ENCODE data around the gene SHANK1. TPM values are rescaled to one million over a fixed set of nuclear protein-coding genes. Genes with fewer than 3 reads are reported as not detected.

The SHANK1 gene
- total RNA-seq, 1 experiment from 2014 or later, result 16.4 TPM

DNA sequence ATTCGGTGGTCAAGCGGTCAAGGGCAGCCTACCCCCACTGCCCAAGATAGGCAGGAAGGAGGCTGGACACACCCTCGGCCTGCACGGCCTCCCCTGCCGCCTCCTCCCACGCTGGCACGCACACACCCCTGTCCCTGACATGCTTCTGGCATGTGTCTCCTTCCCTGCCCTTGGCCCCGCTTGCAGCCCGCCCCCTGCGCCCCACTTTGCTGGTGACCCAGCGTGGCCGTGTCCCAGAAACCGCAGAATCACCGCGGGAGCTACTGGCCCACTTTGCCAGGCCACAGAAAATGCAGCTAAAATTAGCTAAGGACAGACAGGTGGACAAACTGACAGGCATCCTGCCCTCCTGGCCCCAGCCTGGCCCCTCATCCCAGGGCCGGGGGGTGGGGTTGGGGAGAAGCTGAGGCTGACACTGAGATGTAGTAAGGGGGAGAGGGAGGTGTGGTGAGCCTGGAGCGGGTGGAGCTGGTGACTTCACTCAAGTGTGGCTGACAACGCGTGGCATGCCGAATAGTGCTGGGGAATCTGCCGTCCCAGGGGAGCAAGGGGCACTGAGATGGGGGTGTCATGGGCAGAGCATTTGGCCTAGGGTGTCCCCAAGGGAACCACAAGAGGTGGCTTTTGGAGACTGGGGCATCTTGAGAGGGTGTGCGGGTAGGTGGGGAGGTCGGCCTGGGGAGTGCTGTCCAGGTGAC, 2.4 kb downstream of the SHANK1 start:
- DNase-seq (ENCODE audit: low spot score), result peak; percentile 13
- in situ Hi-C loops (cut with HindIII; ENCODE audit: low sequenced_read_pairs), result no loop called here

DNA sequence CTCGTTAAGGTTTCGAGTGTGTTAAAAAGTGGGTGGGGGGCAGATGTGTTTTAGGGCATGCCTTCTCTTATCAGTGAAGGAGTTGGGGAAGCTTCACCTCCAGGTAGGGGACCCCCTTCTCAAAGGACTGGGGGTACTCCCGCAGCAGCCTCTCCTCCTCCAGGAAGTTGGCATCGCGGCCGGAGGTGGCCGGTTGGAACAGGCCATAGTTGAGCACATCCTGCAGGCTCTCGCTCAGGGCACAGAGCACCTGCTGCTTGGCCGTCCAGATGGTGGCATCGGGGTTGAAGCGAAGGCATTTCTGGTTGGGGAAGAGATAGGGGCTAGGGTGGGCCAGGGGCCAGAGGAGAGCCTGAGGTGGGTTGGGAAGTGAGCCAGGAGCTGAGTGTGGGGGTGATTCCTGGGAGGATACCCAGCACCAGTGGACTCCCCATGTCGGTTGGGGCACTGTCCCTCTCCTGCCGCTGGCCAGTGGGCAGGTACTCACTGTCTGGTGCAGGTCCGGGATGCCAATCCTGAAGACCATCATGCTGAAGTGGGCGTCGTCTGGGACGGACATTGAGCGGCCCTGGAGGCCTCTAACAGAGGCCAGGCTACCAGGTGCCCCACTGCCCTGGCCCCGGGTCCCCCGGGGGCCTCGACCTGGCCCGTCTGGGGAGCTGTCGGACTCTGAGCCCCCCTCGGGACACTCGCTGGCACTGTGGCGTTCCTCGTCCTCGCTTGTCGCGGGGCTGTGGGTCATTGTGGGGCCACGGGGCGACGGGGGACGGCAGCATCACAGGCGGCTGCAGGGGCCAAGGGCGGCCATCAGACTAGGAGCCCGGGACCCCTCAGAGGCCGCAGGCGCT, 3.2 kb downstream of the SHANK1 start:
- in situ Hi-C loops (cut with HindIII; ENCODE audit: low sequenced_read_pairs), result no loop called here
- DNase-seq (ENCODE audit: low spot score), result no peak

DNA sequence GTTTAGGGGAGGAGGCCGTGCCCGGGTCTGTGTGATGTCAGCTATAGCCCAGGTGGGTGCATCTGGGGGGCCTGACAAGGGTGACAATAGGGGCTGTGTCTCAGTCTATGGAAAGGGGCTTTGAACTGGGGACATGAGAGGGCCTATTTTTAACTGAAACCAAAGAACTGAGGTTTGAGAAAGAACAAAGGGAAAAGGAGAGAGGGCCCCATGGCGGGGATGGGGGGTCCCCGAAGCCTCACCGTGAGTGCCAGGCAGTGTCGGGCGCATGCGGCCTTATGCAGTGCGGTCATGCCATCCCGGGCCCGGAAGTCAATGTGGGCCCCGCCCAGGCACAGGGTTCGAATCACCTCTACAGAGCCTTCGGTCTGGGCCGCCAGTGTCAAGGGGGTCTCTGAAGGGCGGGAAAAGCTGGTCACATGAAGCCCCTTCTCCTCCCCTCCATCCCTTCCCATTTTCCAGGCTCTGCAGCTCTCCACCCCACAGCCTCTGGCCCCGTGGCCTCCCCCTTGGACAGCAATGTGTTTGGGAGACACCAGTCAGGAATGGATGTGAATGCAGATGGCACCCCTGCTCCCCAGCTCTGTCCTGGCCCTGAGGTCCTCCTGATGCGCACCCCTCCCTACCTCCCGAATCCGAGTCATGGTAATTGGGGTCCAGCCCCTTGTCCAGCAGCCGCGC, 5.9 kb downstream of the SHANK1 start:
- no peak for DNase-seq (ENCODE audit: low spot score)
- in situ Hi-C loops (cut with HindIII; ENCODE audit: low sequenced_read_pairs), result no loop called here

DNA sequence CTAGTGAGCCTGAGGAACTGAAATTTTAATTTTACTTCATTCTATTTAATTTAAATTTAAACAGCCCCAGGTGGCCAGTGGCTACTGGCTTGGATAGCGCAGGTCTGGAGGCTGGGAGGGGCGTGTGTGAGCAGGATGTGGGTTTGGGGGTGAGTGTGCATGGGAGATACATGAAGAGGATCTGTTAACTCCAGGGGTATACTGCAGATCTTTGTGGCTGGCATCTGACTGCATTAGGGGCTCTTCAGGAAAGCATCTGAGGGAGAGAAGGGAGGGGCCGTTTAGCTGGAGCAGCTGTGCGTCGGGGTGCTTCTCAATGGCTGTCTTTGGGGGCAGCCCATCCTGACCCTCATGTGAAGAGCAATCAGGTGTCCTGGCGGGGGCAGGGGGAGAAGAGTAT, 6.8 kb downstream of the SHANK1 start:
- DNase-seq (ENCODE audit: low spot score), result no peak
- in situ Hi-C loops (cut with HindIII; ENCODE audit: low sequenced_read_pairs), result no loop called here

DNA sequence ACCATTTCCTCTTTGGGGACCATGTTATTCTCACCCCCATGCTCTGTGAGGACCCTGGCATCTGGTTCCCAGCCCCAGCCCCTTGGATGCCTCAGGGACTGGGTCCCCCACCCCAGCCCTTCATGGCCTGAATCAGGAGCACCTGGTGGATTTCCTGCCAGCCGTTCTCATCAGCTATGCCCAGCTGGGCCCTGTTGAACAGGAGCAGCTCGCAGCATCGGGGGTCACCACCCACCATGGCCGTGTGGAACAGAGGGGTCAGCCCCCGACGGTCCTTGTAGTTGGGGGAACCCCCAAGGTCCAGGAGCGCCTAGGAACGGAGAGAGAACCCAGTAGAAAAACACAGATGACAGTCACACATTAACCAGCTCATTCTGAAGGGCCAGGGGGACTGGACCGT, 7.8 kb downstream of the SHANK1 start:
- in situ Hi-C loops (cut with HindIII; ENCODE audit: low sequenced_read_pairs), result no loop called here
- DNase-seq (ENCODE audit: low spot score), result no peak

DNA sequence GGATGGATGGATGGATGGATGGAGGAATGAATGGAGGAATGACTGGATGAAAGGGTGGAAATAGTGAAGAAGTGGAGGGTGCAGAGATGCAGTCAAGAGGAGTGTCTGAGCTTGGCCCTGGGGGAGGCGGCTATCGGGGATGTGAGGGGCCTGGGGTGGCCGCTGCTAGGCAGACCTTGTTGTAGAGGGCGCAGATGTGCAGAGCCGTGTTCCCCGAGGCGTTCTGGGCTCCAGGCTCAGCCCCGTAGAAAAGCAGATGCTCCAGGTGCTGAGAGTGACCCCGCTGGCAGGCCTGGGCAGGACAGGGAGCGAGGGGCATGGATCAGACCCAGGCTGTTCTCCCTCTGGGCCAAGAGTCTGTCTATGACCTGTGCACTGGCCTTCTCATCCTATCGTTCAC, 8.4 kb downstream of the SHANK1 start:
- no peak for DNase-seq (ENCODE audit: low spot score)
- in situ Hi-C loops (cut with HindIII; ENCODE audit: low sequenced_read_pairs), result no loop called here

DNA sequence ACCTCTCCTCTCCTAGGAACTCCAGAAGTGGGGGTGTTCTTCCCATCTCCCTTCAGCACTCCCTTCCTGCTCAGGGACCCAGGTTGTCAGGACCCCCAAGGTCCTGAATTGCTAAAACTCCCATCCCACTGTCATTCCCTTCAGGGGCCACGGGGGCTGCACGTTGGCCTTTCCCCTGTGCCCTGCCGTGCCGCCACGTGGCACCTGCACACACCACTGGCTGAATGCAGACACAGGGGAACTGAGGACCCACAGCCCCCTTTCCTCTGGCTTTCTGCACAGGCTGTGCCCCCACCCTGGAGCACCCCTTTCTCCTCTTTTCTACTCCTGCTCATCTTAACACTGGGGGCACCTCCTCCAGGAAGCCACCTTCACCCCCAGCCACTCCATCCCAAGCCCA, 9.0 kb downstream of the SHANK1 start:
- DNase-seq (ENCODE audit: low spot score), result no peak
- in situ Hi-C loops (cut with HindIII; ENCODE audit: low sequenced_read_pairs), result no loop called here

DNA sequence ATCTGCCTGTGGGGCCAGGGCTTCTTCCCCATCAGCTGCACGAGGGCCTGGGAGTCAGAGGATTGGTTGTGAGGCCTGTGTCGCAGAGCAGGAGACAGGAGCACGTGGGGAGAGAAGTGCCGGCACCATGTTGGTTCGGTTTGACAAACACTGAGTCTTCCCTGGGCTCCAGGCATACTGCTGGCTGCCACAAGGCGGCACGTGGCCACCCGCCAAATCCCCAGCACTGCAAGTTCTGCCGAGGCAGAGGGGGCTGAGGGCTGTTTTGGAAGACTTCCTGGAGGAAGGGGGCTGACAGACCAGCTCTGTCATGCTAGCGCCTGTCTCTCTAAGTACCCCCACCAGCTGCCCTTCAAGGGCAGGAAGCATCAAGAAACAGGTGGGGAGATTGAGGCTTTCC, 9.5 kb downstream of the SHANK1 start:
- peak; percentile 33 for DNase-seq (ENCODE audit: low spot score)
- in situ Hi-C loops (cut with HindIII; ENCODE audit: low sequenced_read_pairs), result no loop called here

DNA sequence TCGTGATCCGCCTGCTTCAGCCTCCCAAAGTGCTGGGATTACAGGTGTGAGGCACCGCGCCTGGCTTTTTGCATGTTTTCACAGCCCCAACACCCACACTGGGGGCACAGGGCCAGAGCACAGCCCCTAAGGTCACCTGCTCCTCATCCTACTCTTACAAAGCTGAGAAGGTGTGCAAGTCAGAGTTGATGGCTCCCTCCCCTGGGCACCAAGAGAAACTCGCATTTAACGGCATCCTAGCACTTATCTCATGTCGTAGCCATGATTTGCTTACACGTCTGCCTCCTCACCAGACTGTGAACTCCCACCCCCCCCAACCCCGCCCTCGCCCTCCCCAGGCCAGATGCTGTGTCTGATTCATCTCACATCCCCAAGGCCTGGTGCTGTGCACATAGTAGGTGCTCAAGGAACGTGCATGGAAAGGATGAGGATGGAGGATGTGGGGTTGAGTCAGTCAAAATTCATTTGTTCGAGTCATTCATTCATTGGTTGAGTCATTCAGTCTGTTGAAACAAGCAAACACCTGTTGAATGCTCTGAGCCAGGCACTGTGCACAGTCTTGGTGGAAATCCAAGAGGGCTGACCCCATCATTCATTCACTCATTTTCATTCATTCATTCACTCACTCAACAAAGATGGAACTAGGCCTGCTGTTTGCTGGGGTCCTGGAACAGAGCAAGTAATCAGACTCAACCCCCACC, 11.3 kb downstream of the SHANK1 start:
- no peak for DNase-seq (ENCODE audit: low spot score)
- in situ Hi-C loops (cut with HindIII; ENCODE audit: low sequenced_read_pairs), result no loop called here

DNA sequence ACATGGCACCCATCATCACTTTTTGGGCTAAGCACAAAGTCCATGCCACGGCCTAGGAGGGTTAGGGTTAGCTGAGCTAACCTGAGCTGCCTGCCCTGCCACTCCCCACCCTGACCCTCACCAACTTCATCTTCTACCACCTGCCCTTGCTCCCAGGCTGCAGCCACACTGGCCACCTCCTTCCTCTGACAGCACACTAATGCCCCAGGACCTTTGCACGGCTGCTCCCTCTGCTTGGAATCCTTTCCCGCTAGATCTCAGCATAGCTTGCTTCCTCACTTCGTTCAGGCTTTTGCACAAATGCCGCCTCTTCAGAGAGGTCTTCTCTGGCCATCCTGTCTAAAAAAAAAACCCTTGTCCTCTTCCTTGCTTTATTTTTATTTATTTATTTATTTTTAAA, 13.2 kb downstream of the SHANK1 start:
- no peak for DNase-seq (ENCODE audit: low spot score)
- in situ Hi-C loops (cut with HindIII; ENCODE audit: low sequenced_read_pairs), result no loop called here

DNA sequence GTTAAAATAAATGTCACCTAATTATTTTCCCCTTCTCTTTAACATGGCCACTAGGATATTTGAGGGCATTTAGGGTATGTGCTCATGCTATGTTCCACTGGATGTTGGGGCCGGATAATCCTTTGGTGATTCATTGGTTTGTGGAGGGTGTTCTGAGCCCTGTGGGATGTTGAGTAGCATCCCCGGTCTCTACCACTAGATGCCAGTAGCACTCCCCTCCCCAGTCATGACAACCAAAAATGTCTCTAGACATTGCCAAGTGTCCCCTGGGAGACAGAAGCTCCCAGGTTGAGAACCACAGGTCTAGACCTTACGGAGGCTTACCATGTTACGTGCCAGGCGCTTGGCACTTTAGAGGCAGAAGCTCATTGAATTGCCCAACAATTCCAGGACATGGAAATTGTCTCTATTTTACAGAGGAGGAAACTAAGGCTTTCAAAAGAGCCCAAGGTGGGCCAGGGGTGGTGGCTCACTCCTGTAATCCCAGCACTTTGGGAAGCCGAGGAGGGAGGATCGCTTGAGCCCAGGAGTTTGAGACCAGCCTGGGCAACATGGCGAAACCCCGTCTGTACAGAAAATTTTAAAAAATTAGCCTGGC, 14.1 kb downstream of the SHANK1 start:
- DNase-seq (ENCODE audit: low spot score), result peak; percentile 73
- in situ Hi-C loops (cut with HindIII; ENCODE audit: low sequenced_read_pairs), result no loop called here

DNA sequence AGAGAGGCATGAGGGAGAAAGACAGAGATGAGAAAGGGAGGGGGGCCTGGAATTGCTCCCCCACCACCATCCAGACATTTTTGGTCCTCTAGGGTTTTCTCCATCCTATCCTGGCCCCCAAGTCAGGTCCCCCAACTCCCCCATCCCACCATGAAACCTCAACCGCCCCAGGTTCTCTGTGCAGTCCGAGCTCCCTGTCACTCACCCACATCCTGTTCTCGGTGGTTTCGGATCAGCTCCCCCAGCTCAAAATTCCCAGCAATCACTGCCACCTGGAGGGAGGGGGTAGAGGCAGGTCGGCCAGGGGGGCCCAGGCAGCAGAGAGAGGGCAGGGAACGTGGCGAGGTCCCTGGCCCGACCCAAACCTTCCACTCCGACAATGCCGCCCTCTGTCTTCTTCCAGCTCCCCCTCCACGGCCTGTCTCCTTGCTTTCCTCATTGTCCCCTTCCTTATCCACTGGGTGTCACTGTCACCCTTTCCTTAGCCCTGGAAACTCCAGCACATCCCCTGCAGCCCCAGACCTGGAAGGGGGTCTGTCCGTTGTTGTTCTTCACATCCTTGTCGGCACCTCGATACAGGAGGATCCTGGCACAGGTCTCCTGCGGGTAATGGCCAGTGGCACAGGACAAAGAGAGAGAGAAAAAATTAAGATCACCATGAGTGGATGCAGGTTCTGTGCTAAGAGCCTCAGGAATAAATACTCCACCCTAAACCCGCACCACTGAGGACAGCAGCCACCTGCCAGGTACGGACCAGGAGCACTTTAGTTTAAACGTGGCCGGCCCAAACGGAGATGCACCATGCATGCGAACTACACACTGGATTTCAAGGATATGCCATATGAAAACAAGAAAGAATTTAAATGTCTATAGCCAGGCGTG, 15.4 kb downstream of the SHANK1 start:
- peak; percentile 34 for DNase-seq (ENCODE audit: low spot score)

DNA sequence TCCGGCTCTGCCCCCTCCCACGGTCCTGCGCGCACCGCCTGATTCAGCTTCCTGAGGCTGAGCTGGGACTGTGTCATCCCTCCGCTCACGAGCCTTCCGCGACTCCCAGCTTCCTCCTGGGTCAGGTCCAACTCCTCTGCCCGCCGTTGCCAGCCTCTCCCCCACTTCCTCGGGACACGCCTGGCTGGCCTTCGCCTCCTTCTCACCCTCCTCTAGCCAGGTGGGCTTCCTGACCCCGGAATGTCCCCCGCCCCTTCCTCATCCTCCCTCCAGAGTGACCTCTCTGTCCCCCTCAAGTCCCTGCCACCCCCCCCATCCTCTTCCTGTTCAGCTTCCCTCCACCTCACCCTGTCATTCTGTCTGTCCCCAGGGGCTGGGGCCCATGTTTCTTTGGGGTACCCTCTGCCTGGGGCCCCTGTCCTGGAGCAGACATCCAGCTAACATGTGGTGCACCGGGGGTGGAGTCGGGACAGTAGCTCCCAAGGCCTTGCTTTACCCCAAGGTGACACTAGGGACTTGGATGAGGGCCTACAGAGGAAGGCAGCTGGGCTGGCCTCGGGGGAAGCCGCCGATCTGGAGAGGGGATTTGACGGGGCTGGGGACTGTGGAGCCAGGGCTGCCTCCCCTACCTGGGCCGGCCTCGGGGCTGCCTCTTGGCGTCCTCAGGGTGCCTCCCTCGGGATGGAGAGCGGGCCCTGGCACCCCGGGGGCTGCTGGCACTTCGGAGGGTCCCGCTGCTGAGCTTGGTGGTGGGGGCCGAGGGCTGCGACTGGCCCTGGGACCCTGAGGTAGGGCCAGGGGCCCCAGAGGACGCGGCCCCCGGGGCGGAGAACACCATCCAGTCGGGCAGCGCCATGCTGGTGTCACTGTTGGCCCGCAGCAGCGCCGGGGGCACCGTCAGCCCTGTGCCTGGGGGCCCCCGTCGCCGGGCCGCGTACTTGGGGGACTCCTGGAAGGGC, 16.5 kb downstream of the SHANK1 start:
- DNase-seq (ENCODE audit: low spot score), result no peak
- in situ Hi-C loops (cut with HindIII; ENCODE audit: low sequenced_read_pairs), result no loop called here

More for the DNA sequence above, 15.4 kb downstream of the SHANK1 start:
- in situ Hi-C loops (cut with HindIII; ENCODE audit: low sequenced_read_pairs), result no loop called here

DNA sequence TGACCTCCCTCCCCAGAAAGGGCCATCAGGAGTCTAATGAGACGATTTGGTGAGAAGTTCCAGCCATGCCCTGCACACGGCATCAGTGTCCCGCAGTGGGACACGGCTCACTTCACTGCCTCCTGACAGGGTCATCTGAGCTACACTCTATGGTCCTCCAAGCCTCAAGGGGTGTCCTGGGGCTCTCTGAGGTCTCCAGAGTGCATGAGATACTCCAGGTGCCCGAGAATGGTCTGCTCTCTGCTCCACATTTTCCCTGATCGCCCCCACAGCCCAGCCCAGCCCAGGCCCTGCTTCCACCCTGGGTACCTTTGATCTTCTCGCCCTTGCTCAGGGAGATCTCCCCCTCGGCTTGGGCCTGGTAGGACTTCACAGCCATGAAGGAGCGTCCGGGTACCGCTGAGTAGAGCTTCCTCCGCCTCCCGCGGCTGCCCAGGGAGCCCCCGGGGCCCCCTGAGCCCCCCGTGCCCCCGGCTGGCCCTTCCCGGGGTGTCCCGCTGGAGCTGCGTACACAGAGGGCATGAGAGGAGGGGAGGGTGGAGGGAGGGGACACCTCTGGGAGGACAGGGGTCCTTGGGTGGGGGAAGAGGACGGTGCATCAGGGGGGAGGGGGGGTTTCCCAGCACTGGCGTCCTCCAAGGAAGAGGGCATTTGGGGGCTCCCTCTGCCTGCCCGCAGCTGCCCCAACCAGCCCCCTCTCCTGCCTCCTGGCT, 17.3 kb downstream of the SHANK1 start:
- no peak for DNase-seq (ENCODE audit: low spot score)
- in situ Hi-C loops (cut with HindIII; ENCODE audit: low sequenced_read_pairs), result no loop called here

DNA sequence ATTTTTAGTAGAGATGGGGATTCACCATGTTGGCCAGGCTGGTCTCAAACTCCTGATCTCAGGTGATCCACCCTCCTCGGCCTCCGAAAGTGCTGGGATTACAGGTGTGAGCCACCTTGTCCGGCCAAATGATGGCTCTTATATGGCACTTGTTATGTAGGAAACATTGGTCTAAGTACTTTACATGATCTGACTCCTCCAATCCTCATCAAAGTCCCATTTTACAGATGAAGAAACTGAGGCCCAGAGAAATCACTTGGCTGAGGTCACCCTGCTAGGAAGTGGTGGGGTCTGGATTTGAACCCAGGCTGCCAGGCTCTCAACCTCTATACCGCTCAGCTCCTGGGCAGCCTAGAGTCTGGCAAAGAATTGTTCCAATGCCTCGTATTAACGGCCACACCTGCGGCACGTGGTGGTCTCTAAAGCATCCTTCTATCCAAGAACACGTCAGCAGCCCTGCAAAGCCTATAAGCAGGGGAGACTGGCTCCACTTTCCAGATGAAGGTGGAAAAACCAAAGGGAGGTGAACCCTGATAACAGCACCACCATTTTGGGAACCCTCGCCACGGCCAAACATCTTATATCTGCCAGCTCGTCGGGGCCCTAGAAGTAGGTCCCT, 18.1 kb downstream of the SHANK1 start:
- DNase-seq (ENCODE audit: low spot score), result no peak
- in situ Hi-C loops (cut with HindIII; ENCODE audit: low sequenced_read_pairs), result no loop called here

DNA sequence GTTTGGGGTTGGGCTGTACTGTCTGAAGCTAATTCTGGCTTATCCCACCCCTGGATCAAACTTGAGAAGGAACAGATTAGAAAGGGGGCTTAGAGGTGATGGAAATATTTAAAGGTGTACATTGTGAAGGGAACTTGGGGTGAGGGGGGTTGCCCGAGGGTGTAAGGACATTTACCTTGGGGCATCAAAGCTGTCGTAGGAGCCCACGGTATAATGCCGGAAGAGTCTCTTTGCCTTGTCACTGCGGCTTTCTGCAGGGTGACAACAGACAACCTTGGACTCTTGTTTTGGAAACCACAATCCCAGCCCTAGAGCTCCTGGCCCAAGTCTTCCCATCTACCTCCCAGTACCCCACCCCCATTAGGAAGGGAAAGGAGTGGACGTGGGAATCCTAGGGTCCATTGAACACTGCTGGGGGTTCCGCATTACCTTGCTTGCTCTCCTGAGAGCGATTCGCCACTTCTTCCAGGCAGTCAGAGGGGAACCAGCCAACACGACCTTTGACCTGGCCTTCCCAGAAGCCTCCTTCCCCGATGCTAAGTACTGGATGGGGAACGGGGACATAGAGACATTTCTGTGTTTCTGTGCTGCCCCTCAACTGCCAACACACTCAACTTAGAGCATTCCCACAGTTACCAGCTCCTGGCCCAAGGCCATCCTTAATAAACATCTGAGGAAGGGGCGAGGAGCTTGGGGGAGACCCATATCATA, 22.0 kb downstream of the SHANK1 start:
- DNase-seq (ENCODE audit: low spot score), result no peak
- in situ Hi-C loops (cut with HindIII; ENCODE audit: low sequenced_read_pairs), result no loop called here
